ENCODE measurements around the gene SEC11A.
"Not testable (repeated sequence)": the region's sequence is repeated elsewhere in the genome, so short reads cannot be mapped to it uniquely, and the experiment has no call there.

Gene SEC11A

GRCh38 chr15:84643838-84644237 is 72.1 kb downstream of the SEC11A start:
- no peak for DNase-seq (ENCODE audit: low read depth, low spot score)

GRCh38 chr15:84642640-84643039 is 73.3 kb downstream of the SEC11A start:
- not testable (repeated sequence) for DNase-seq (ENCODE audit: low read depth, low spot score)

GRCh38 chr15:84641871-84642270 is 74.1 kb downstream of the SEC11A start:
- not testable (repeated sequence) for DNase-seq (ENCODE audit: low read depth, low spot score)

- no peak for DNase-seq (ENCODE audit: low read depth, low spot score)
These were observed 77.8 kb downstream of the SEC11A start for GRCh38 chr15:84638103-84638502.

GRCh38 chr15:84634228-84634837 is 81.6 kb downstream of the SEC11A start:
- DNase-seq (ENCODE audit: low read depth, low spot score) = no peak

- DNase-seq (ENCODE audit: low read depth, low spot score) = peak; percentile 32
These were observed 82.4 kb downstream of the SEC11A start for GRCh38 chr15:84633311-84634227.

- no peak for DNase-seq (ENCODE audit: low read depth, low spot score)
These were observed 84.2 kb downstream of the SEC11A start for GRCh38 chr15:84631706-84632272.

- no peak for DNase-seq (ENCODE audit: low read depth, low spot score)
These were observed 86.9 kb downstream of the SEC11A start for GRCh38 chr15:84629033-84629432.

- DNase-seq (ENCODE audit: low read depth, low spot score) = no peak
These were observed 90.8 kb downstream of the SEC11A start for GRCh38 chr15:84625123-84625522.

GRCh38 chr15:84624359-84624758 is 91.6 kb downstream of the SEC11A start:
- DNase-seq (ENCODE audit: low read depth, low spot score) = no peak

GRCh38 chr15:84621358-84621979 is 94.5 kb downstream of the SEC11A start:
- no peak for DNase-seq (ENCODE audit: low read depth, low spot score)

GRCh38 chr15:84620626-84621025 is 95.3 kb downstream of the SEC11A start:
- no peak for DNase-seq (ENCODE audit: low read depth, low spot score)
